MM.1S (cell line): ENCODE data around the gene ANKS3.

ENCODE experiments used
- EZH2 ChIP-seq: fragments of 300-600 bp; sonication (generic); optimal IDR thresholded peaks from 2 replicates; pipeline ENCODE3; 2017; ENCODE audit warnings: low read depth, mild to moderate bottlenecking, antibody characterized with exemption, low read length, mixed read lengths
- EZH2phosphoT487 ChIP-seq: fragments of 300-600 bp; sonication (generic); IDR thresholded peaks from 2 replicates; pipeline ENCODE4 v1.6.1; 2018; ENCODE audit warnings: antibody characterized with exemption, low read length
- TF ChIP-seq, protein P1 (sequence below): fragments of 300-600 bp; sonication (generic); IDR thresholded peaks from 2 replicates; pipeline ENCODE4 v1.5.1; 2016; ENCODE audit warnings: antibody characterized with exemption, low read length, mixed read lengths

DNA sequence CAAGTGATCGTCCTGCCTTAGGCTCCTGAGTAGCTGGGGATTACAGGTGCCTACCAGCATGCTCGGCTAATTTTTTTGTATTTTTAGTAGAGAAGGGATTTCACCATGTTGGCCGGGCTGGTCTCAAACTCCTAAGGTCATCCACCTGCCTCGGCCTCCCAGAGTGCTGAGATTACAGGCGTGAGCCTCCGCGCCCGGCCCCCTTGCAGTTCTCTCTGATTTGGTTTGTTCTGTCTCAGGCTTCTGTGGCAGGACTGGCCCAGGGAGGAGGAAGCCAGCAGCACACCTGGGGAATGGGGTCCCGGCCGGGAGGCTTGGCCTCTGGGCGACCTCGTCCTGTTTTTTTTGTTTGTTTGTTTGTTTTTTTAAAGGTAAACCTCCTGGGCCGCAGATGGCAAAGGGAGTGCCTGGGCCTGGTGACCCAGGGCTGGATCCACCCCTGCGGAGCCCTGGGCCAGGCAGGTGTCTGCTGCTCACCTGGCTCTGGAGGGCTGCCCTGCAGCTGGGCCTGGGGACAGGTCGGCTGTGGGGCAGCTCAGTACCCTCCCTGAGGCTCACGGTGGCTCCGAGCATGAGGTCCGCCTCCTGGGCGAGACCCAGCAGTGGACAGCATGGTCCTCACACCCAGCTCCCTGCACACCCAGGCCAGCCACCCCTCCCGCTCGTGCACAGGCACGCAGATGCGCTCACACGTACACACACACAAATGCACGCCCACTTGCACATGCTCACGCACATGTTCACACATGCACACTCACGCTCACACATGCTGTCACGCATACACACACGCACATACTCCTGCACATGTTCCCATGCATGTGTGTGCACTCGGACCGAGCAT lies 44.0 kb downstream of the ANKS3 start:
- TF ChIP-seq, protein P1, sequence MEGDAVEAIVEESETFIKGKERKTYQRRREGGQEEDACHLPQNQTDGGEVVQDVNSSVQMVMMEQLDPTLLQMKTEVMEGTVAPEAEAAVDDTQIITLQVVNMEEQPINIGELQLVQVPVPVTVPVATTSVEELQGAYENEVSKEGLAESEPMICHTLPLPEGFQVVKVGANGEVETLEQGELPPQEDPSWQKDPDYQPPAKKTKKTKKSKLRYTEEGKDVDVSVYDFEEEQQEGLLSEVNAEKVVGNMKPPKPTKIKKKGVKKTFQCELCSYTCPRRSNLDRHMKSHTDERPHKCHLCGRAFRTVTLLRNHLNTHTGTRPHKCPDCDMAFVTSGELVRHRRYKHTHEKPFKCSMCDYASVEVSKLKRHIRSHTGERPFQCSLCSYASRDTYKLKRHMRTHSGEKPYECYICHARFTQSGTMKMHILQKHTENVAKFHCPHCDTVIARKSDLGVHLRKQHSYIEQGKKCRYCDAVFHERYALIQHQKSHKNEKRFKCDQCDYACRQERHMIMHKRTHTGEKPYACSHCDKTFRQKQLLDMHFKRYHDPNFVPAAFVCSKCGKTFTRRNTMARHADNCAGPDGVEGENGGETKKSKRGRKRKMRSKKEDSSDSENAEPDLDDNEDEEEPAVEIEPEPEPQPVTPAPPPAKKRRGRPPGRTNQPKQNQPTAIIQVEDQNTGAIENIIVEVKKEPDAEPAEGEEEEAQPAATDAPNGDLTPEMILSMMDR: no peak
- TF ChIP-seq EZH2 (no peak), EZH2phosphoT487 (no peak)
